ENCODE data around the gene IFITM1. TPM values are rescaled to one million over a fixed set of nuclear protein-coding genes. Genes with fewer than 3 reads are reported as not detected.
"Not testable (repeated sequence)": the region's sequence is repeated elsewhere in the genome, so short reads cannot be mapped to it uniquely, and the experiment has no call there.

The IFITM1 gene
- 100 to 1,000 TPM in 3 of 4 donors, 10 to 100 TPM in 1; 29.9 to 138 (median 112) TPM for total RNA-seq

DNA sequence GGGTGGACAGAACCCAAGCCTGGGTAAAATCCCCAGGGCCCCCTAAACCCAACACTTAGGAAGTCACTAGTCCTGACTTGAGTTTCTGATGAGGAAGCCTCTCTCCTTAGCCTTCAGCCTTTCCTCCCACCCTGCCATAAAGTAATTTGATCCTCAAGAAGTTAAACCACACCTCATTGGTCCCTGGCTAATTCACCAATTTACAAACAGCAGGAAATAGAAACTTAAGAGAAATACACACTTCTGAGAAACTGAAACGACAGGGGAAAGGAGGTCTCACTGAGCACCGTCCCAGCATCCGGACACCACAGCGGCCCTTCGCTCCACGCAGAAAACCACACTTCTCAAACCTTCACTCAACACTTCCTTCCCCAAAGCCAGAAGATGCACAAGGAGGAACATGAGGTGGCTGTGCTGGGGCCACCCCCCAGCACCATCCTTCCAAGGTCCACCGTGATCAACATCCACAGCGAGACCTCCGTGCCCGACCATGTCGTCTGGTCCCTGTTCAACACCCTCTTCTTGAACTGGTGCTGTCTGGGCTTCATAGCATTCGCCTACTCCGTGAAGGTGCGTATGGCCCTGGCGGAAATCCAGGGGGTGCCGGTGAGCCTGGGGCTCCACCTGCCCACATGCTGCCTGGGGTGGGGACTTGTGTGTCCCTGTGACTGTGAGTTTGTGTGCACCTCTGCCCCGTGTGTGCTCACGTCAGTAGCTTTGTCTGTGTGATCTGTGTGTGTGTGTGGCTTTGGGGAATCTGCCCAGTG, at the start of gene IFITM1:
Gene IFITM1, plus strand, starts transcription at position 254 of the 767 bp plus-strand sequence. Its CDS starts 131 bp downstream, at position 385.
- peaks cover 0 to 60% (median 17%) of the 10 kb centered on the region in 3 donors for H3K4me1 ChIP-seq
- H3K27me3 ChIP-seq, result peaks cover 17% of the 10 kb centered on the region
- H3K27ac ChIP-seq, result peak within 1 kb of the TSS; percentile 22 to 85 (median 82)
- peak within 1 kb of the TSS; percentile 27 to 56 for H3K4me3 ChIP-seq
- peaks cover 0 to 13% of the 10 kb centered on the region in 2 donors for H3K36me3 ChIP-seq
- H3K9me3 ChIP-seq, result no peaks in the 10 kb centered on the region
- no peak for TF ChIP-seq EP300 (IDR thresholded peaks at IDR 0.05)
- TF ChIP-seq, protein P1, sequence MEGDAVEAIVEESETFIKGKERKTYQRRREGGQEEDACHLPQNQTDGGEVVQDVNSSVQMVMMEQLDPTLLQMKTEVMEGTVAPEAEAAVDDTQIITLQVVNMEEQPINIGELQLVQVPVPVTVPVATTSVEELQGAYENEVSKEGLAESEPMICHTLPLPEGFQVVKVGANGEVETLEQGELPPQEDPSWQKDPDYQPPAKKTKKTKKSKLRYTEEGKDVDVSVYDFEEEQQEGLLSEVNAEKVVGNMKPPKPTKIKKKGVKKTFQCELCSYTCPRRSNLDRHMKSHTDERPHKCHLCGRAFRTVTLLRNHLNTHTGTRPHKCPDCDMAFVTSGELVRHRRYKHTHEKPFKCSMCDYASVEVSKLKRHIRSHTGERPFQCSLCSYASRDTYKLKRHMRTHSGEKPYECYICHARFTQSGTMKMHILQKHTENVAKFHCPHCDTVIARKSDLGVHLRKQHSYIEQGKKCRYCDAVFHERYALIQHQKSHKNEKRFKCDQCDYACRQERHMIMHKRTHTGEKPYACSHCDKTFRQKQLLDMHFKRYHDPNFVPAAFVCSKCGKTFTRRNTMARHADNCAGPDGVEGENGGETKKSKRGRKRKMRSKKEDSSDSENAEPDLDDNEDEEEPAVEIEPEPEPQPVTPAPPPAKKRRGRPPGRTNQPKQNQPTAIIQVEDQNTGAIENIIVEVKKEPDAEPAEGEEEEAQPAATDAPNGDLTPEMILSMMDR (IDR thresholded peaks at IDR 0.05), result no peak
- TF ChIP-seq POLR2A (IDR thresholded peaks at IDR 0.05), result peak; percentile 29 to 47
- peak; percentile 43 for TF ChIP-seq POLR2AphosphoS5 (IDR thresholded peaks at IDR 0.05)
- WGBS, 2 donors (ENCODE audit: low coverage in 1 of 2), result 28 to 69% methylated on average over 7 to 8 of the region's 18 CpGs
- peak; percentile 35 for ATAC-seq

DNA sequence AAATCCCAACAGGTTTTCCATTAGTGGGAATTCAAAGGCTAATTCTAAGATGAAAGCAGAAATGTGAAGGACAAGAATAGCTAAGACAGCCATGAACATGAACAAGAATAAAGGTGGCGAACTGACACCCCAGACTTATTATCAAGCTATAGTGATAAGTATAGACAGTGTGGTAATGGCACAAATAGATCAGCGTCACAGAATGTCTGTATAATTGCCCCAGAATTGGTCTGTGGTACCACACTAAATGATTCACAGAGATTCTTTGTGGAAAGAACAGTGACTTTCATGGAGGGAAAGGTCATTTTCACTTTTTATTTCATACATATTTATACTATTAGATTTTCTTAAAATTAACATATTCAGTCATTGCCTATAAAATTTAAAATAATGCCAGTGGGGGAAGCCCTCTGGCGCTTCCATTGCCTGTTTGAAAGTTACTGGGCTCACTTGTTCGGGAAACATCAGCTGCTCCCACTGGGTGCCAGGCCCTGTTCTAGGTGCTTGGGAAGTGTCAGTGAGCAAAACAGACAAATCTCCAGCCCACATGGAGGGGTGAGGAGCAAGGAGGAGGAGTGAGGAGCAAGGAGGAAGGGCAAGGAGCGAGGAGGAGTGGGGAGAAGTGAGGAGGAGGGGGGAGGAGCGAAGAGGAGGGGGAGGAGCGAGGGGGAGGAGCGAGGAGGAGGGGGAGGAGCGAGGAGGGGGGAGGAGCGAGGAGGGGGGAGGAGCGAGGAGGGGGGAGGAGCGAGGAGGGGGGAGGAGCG, 47.0 kb upstream of the IFITM1 start:
- H3K27ac ChIP-seq, result no peak overlapping the region
- no peaks in the 10 kb centered on the region for H3K9me3 ChIP-seq
- TF ChIP-seq EP300 (IDR thresholded peaks at IDR 0.05) (no peak), POLR2AphosphoS5 (IDR thresholded peaks at IDR 0.05) (no peak), POLR2A (IDR thresholded peaks at IDR 0.05) (no peak)
- TF ChIP-seq, protein P1 (IDR thresholded peaks at IDR 0.05), result no peak
- H3K4me3 ChIP-seq, result no peak overlapping the region
- 91 to 95% methylated on average over 4 of the region's 13 CpGs for WGBS, 2 donors (ENCODE audit: low coverage in 1 of 2)
- peaks cover 0 to 9% (median 0%) of the 10 kb centered on the region in 3 donors for H3K4me1 ChIP-seq
- H3K36me3 ChIP-seq, result no peaks in the 10 kb centered on the region
- ATAC-seq, result no peak
- H3K27me3 ChIP-seq, result peaks cover 32% of the 10 kb centered on the region

DNA sequence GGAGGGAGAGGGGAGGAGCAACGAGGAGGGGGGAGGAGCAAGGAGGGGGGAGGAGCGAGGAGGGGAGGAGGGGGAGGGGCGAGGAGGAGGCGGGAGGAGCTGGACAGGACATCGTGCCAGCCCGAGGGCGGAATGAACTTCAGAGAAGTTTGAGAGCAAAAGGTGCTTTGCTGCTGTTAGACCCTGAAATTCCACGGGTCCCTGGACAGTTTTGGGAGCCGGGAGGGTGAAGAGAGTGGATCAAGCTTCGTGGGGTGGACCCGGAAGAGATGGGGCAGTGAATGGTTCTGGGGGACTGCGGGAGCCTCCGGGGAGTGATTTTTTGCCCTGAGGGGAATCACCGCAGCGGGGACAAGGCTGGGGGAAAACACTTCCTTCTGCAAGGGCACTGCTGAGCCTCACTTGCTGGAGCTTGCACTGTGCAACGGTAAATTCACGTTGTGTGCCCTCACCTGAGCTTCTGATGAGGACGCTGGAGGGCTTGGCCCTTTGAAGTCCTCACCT, 46.3 kb upstream of the IFITM1 start:
- 67 to 70% methylated on average over 2 to 8 of the region's 18 CpGs for WGBS, 2 donors (ENCODE audit: low coverage in 1 of 2)
- peak overlapping the region in 3 of 4 donors; percentile 58 to 72 (median 64) for H3K27ac ChIP-seq
- H3K4me1 ChIP-seq, result peaks cover 0 to 9% (median 0%) of the 10 kb centered on the region in 3 donors
- peak overlapping the region in 1 of 2 donors; percentile 41 for H3K4me3 ChIP-seq
- no peaks in the 10 kb centered on the region for H3K9me3 ChIP-seq
- H3K36me3 ChIP-seq, result no peaks in the 10 kb centered on the region
- no peak for TF ChIP-seq EP300 (IDR thresholded peaks at IDR 0.05)
- peak in 1 of 2 donors; percentile 39 for TF ChIP-seq POLR2A (IDR thresholded peaks at IDR 0.05)
- peak; percentile 31 for ATAC-seq
- peaks cover 36% of the 10 kb centered on the region for H3K27me3 ChIP-seq

DNA sequence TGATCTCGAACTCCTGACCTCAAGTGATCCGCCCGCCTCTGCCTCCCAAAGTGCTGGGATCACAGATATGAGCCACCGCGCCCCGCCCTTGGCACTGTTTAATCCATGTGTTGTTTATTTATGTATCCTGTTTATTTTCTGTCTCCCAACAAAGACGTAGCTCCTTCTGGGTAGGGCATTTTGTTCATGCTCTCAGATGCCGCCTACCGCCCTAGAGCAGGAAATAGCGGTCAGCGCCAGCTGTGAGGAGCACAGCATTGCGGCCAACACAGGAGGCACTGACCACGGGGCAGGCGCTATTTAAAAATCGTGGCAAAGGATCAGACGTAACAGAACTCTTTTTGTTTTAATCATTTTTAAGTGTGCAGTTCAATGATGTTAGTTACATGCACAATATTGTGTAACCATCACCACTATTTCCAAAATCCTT, 45.1 kb upstream of the IFITM1 start:
- ATAC-seq, result peak; percentile 81
- Histone ChIP-seq H3K27ac (peak overlapping the region; percentile 8 to 72 (median 61)), H3K27me3 (peaks cover 42% of the 10 kb centered on the region), H3K4me3 (peak overlapping the region in 1 of 2 donors; percentile 41)
- not testable (repeated sequence) for H3K9me3 ChIP-seq, H3K36me3 ChIP-seq, H3K4me1 ChIP-seq
- WGBS, 2 donors (ENCODE audit: low coverage in 1 of 2), result 36 to 49% methylated on average over 15 of the region's 16 CpGs

DNA sequence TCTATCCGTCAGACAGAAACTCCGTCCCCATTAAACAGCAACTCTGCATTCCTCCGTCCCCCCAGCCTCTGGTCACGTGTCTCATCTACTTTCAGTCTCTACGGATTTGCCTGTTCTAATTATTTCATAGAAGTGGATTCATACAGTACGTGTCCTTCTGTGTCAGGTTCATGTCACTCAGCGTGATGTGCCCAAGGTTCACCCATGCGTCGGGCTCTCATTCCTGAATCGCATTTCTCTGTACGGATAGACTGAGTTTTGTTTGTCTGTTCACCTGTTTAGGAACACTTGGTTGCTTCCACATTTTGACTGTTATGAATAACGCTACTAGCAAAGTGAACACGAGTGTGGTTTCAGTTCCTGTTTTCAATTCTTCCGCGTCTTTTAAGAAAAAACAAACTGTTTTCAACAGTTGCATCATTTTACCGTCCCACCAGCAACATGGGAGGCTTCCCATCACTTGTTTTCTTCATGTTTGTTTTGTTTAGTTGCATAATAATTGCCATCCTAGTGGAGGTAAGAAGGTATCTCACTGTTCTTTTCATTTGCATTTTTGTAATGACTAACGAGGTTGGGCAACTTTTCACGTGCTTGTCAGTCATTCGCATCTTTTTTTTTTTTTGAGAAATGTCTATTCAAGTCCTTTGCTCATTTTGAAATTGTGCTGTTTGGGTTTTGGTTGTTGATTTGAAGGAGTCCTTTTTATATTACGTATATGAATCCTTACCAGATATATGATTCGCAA, 44.5 kb upstream of the IFITM1 start:
- ATAC-seq, result peak; percentile 57
- 49 to 57% methylated on average over 19 to 21 of the region's 21 CpGs for WGBS, 2 donors (ENCODE audit: low coverage in 1 of 2)
- Histone ChIP-seq H3K27me3 (peaks cover 42% of the 10 kb centered on the region), H3K4me1 (peaks cover 0 to 9% (median 0%) of the 10 kb centered on the region in 3 donors), H3K9me3 (no peaks in the 10 kb centered on the region), H3K27ac (peak overlapping the region in 3 of 4 donors; percentile 58 to 72 (median 64)), H3K36me3 (no peaks in the 10 kb centered on the region), H3K4me3 (peak overlapping the region in 1 of 2 donors; percentile 41)
- TF ChIP-seq POLR2A (IDR thresholded peaks at IDR 0.05) (peak in 1 of 2 donors; percentile 8), EP300 (IDR thresholded peaks at IDR 0.05) (no peak)
